Urinary bladder (tissue), 4 donors: ENCODE results near the gene SGMS1. TPM values are rescaled to one million over a fixed set of nuclear protein-coding genes. Genes with fewer than 3 reads are reported as not detected.
"Not testable (repeated sequence)": the region's sequence is repeated elsewhere in the genome, so short reads cannot be mapped to it uniquely, and the experiment has no call there.

Experiments used
- DNase-seq: peaks from one replicate; pipeline ENCODE4 v3.0.0-alpha.2; 2015; ENCODE audit errors: extremely low spot score
- H3K27ac ChIP-seq: one replicate; pipeline ENCODE4 v1.5.1; 2013; ENCODE audit warnings: low read depth, mild to moderate bottlenecking, moderate library complexity
- H3K36me3 ChIP-seq: one replicate; pipeline ENCODE4 v1.6.1; 2013; ENCODE audit warnings: mild to moderate bottlenecking, moderate library complexity; ENCODE audit not compliant: insufficient read depth
- H3K4me1 ChIP-seq: one replicate; pipeline ENCODE4 v1.6.1; 2013; ENCODE audit warnings: mild to moderate bottlenecking, moderate library complexity; ENCODE audit not compliant: insufficient read depth
- H3K4me3 ChIP-seq: one replicate; pipeline ENCODE4 v1.5.1; 2013; ENCODE audit warnings: low read depth, low read length
- WGBS: extraction: QIAGEN DNeasy Blood & Tissue Kit; methylation state at CpG from one replicate; pipeline ENCODE4 v1.1.7; 2013; 5-methylcytosine and 5-hydroxymethylcytosine counted together
- polyA plus RNA-seq: library from polyadenylated mRNA; stranded (reverse); fragments of 200-250 nt; gene quantifications from one replicate; pipeline ENCODE4 v1.2.3, GENCODE V29; 2013
- small RNA-seq: library from RNA; depleted of rRNA; stranded (forward); fragments of <200 nt; gene quantifications from one replicate; pipeline ENCODE3, GENCODE V24; 2014
- total RNA-seq: library from RNA; depleted of rRNA; stranded (reverse); fragments of >200 nt; gene quantifications from one replicate; pipeline ENCODE4 v1.2.3, GENCODE V29; 2014
- donor health status: healthy with polysubstance abuse.
- donor health status: healthy.

Gene SGMS1
- total and polyA plus RNA-seq, 2 donors = 21.2 to 86.4 TPM

- 89% methylated on average over 3 of the region's 3 CpGs for WGBS
- H3K4me3 ChIP-seq, H3K36me3 ChIP-seq, H3K27ac ChIP-seq, H3K4me1 ChIP-seq, DNase-seq: not testable (repeated sequence)
These were observed 355.9 kb downstream of the SGMS1 start for GRCh38 chr10:50267877-50268276.

GRCh38 chr10:50262625-50263024 lies 361.1 kb downstream of the SGMS1 start:
- whole genome bisulfite sequencing = 89% methylated on average over 10 of the region's 10 CpGs
- H3K4me1 ChIP-seq, H3K36me3 ChIP-seq, DNase-seq, H3K4me3 ChIP-seq, H3K27ac ChIP-seq: not testable (repeated sequence)

- no peak overlapping the region for H3K4me3 ChIP-seq
- DNase-seq = no peak
- H3K36me3 ChIP-seq = no peaks in the 10 kb centered on the region
- H3K27ac ChIP-seq = no peak overlapping the region
- no peaks in the 10 kb centered on the region for H3K4me1 ChIP-seq
- 52% methylated on average over 2 of the region's 2 CpGs for WGBS
These were observed 362.9 kb downstream of the SGMS1 start for GRCh38 chr10:50260791-50261281.

Small RNAs within 50 kb of the gene (small RNA-seq; reads per million reads assigned to genes)
- not detected for gene RNU7-107P

Other genes starting within 250 kb of the SGMS1 start
- gene ASAH2B, start 116.0 kb upstream of the SGMS1 start, total RNA-seq = 5.2 TPM
- 2.1 TPM for gene ASAH2B, start 116.0 kb upstream of the SGMS1 start, polyA plus RNA-seq